NCI-H146 treated with DMSO at 0.1 percent for 48 hours (cell line): ENCODE data around the gene HYI.

Source experiments
- DNase-seq: peaks from one replicate; lab custom pipeline; 2025; ENCODE audit not compliant: unreplicated experiment; lab: John Stamatoyannopoulos, UW

The HYI gene

GRCh38 chr1:43445606-43446387, 7.9 kb downstream of the HYI start:
- no peak for DNase-seq

DNA sequence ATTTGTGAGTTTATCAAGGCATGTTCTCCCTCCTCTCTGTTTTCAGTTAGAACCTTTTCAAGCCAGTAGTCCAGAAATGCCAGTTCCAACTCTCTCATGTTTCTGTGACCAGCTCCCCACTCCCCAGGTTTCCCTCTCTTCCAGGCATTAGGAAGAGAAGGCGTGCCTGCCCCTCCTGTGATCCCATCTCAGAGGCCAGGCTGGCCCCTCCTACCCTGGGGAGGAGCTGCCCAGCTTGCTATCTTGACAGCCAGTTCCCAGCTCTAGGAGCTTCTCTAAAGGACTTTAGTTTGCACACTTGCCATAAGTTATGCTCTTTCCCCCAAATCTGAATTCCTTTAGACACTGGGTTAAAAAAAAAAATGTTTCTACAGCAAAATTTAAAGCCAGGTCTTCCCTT, 8.9 kb downstream of the HYI start:
- no peak for DNase-seq

DNA sequence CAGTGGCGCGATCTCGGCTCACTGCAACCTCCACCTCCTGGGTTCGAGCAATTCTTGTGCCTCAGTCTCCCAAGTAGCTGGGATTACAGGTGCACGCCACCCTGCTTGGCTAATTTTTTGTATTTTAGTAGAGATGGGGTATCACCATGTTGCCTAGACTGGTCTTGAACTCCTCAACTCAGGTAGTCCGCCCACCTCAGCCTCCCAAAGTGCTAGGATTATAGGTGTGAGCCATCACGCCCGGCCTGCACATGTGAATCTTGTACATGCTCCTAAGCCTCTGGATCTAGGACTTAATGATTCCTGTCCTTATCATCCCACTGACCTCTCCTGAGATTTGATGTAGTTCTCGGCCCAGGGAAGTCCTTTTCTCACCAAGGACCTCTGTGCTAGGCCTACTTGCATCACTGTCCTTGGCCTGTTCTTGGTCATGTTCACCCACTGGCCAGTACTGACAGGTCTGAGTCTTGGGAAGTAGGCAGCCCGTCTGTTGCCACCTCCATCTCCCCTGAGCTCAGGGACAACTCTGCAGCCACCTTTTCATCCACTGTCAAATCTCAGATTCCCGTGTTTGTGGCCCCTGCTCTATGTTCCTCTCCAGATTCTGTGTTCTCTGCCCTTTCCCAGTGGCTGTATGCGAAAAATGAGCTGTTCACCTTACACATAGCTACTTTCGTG, 9.4 kb downstream of the HYI start:
- DNase-seq: no peak

- DNase-seq: no peak
Measured at GRCh38 chr1:43443197-43443946, 10.4 kb downstream of the HYI start.

DNA sequence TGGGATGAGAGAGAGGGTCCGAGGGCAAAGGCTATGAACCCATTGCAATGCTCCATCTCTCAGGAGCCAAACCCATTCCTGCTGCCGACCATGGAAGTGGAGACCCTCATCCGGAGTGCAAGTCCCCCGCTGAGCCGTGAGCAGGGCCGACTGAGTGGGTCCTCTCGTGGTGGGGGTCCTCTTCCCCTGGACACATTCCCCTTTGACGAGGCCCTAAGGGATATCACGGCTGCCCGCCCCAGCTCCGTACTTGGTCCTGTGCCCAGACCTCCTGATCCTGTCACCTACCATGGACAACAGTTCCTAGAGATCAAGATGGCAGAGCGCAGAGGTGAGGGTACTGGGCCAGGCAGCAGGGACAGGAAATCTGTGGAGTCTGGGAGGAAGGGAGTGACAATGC, 11.0 kb downstream of the HYI start:
- no peak for DNase-seq

GRCh38 chr1:43441894-43442637, 11.7 kb downstream of the HYI start:
- no peak for DNase-seq

GRCh38 chr1:43441166-43441893, 12.4 kb downstream of the HYI start:
- DNase-seq: no peak

DNA sequence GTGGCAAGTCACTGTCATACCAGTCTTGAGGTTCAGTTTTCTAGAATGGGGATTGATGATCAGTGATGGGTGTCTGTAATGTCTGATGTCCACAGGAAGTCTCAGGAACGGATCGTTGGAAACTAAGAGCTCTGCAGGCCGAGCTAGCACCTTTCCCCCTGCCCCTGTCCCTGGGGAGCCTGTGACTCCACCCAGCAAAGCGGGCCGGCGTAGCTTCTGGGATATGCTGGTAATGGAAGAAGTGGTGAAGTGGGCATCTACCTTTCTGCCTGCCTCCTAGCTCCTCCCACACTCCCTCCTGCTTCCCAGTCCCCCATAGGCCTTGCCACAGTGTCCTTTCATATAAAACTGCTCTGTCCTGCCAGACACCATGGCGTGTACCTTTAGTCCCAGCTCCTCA, 13.4 kb downstream of the HYI start:
- no peak for DNase-seq

DNA sequence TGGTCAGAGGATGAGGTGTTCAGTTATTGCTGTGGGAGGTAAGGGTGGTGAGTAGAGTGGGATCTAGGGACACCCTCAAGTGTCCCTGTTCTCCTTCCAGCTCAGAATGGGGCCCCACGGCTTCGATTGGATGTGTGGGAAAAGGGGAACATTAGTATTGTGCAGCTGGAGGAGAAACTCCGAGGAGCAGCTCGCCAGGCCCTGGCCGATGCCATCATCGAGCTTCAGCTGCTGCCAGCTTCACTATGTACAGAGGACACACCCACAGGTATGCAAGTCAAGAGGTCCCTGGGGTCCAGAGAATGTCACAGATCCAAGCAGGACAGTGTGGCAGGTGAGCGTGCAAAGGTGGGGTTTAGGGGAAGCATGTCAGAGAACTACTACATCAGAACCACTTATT, 13.9 kb downstream of the HYI start:
- DNase-seq: no peak

- no peak for DNase-seq
Measured at GRCh38 chr1:43438953-43439581, 14.7 kb downstream of the HYI start.

DNA sequence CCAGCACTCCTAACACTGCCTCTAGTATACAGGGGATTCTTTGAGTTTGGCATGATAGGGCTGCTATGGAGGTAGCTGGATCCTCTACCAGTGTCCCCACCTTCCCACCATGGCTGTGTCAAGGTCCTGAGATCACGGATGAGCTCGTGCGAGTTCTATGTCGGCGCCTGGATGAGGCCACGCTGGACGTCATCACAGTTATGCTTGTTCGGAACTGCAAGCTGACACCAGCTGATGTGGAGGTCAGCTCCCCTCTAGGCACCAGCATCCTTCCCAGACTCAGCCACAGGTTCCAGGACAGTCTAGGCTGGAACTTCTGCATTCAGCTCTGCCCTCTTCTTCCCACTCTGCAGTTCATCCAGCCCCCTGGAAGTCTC, 15.2 kb downstream of the HYI start:
- DNase-seq: no peak

- DNase-seq: no peak
Measured at GRCh38 chr1:43438006-43438405, 15.7 kb downstream of the HYI start.

DNA sequence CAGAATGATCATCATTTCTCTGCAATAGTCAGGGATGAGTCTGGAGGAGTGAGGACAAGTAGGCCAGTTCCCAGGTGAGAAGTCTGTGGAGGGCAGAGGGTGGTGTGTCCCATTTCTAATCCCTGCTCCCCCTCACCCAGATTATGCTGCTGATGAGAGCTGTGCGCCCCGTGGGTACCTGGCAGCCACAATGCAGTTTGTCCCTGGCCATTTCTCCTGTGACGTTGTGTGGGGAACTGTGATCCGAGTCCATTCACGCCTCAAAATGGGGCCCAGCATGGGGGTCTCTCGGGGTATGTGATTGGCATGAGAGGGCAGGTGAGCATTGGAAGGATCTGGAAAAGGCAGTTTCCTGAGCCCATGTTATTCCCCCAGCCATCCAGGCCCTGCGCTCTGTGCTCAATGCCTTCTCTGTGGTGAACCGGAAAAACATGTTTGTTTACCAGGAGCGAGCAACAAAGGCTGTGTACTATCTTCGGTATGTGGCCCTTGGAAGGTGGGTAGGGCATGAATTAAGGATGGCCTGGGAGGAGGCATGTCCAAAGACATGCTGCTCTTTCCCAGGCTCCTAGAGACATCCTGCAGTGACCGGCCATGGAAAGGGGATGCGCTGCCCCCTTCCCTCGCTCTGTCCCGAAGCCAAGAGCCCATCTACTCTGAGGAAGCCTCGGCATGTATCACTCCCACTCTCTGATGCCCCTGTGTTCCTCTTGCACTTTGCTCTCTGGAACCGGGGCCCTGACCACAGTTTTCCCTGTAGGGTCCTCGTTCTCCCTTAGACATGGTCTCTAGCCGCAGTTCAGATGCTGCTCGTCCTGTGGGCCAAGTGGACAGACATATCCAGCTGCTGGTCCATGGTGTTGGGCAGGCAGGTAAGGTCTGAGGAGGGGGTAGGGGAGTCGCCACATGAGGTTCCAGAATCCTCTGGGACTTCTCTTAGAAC, 16.4 kb downstream of the HYI start:
- DNase-seq: no peak

GRCh38 chr1:43436371-43436770, 17.4 kb downstream of the HYI start:
- DNase-seq: no peak

- no peak for DNase-seq
Measured at GRCh38 chr1:43435146-43436145, 18.3 kb downstream of the HYI start.

GRCh38 chr1:43434256-43434655, 19.5 kb downstream of the HYI start:
- no peak for DNase-seq

- DNase-seq: no peak
Measured at GRCh38 chr1:43432907-43433306, 20.8 kb downstream of the HYI start.
